SK-N-DZ (cell line): ENCODE data around the gene CD300H.
"Not testable (repeated sequence)": the region's sequence is repeated elsewhere in the genome, so short reads cannot be mapped to it uniquely, and the experiment has no call there.

Source experiments
- DNase-seq: peaks from one replicate; pipeline ENCODE4 v3.0.0-alpha.2; 2015; ENCODE audit warnings: low spot score

CD300H gene

DNA sequence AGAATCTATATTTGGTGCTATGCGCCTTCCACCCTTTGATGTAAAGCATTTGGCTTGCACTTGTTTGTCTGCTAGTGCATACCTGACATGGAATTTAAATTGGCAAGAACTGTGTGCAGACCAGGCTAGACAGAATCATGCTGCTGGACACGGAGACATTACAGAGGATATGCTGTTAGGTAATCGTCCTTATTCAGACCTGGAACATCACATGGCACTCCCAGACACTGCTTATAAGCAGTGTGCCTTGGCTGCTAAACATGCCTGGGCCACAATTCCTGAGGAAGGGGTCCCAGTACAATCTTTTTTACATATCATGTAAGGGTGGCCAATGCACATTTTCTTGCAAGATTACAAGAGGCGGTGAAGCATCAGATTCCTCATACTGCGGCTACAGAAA lies 18.4 kb upstream of the CD300H start:
- DNase-seq: no peak

DNA sequence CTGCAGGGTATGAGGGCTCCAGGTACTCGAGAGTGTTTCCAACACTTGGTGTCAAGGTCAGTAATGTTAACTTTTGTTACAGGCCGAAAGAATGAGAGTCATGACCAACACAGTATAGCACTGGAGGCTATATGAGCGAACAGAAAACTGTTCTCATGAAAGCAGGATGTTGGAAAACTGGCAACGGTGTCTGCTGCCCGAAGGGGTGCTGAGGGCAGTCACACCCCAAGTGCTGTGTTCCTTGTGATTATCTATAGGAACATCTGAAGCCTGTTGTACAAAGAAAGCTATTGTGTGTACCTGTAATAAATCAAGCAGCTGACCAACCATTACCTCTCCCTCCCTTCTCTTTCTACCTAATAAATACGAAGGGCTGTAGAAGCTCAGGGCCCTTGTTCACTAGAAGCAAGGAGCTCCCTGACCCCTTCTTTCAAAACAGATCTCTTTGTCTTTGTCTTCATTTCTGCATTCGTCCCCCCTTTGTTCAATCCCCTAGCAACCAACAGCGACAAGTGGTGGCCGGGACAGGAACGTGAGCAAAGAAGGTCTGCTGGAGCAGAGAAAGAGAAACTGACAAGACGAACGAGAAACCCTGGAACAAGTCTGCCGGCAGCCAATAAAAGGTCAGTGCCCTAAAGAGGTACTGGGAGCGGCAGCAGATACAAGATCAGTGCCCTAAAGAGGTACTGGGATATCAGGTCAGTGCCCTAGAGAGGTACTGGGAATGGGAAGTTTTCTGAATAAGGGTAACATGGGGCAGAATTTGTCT lies 17.2 kb upstream of the CD300H start:
- DNase-seq: no peak

DNA sequence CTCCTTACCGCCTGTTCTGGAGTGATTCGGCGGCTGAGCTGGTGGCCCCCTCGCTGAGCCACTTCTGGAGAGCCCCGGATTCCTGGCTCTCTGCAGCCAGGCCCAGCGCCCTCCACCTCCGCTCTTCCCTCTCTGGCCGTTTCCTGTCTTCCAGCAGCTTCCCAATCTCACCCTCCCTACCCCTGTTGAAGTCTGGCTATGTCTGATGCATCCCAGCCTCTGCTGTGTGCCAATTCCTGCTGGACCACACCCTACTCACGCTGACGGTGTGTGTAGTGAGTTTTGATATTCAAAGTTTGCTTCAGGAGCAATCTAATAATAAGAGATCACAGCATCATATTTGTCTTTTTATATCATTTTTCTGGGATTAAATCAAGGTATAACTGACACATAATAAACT lies 15.3 kb upstream of the CD300H start:
- DNase-seq: no peak

DNA sequence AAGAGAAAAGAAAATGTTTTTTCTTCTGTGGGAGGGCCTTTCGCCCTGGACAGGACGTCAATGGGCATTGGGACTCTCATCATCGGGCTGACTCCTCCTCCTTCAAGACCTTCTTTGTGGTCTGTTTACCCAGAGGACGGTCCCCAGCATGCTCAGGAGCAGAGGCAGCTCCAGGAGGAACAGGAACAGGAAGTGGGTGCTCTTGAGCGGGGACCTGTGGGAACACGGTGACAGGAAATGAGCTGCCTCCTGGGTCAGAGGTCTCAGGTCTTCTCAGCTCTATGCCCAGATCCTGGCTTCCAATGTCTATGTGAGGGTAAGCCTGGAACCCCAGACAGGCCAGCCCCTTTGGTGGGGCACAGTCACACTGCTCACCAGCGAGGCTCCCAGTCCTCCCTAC lies 12.6 kb upstream of the CD300H start:
- no peak for DNase-seq

DNA sequence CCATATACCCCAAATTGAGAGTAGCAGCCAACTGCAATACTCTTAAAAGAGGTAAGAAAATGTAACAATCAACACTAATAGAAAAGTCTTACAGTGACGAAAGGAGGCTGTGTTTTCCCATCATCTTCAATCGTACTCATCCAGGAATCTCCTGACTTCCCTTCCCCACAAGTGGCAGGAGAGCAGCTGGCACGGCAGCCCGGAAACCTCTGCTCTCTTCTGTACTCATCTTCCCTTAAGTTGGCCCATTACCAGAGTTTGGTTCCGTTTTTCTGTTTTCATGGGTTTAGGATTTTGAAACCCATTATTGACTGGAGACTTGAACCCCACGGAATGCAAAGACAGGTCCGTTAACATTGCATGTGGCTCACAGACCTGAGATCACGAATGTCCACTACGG lies 11.7 kb upstream of the CD300H start:
- DNase-seq: no peak

DNA sequence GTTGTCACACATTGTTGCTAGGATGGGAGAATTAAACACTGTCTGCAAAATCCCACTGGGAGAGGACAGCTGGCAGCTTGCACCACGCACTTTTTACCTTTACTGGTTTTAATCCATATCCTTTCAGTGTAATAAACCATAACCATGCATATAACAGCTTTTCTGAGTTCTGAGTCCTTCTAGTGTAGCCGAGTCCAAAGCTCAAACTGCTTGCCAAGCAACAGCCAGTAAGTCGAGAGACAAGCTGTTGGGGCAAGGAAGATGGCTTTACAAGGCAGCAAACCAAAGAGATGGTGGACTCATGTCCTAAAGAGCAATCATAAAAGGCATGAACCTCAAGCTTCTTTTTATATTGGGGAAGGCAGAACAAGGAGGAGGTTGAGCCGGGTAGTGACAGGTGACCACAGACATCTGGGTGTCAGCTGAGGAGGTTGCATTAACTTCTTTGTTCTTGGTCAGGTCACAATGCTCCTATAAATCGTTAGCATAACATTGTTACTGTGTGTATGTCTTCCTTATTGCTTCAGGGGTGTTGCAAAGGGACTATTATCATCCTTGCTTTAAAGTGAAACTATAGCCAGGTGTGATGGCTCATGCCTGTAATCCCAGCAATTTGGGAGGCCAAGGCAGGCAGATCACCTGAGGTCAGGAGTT lies 7.3 kb upstream of the CD300H start:
- DNase-seq: no peak

DNA sequence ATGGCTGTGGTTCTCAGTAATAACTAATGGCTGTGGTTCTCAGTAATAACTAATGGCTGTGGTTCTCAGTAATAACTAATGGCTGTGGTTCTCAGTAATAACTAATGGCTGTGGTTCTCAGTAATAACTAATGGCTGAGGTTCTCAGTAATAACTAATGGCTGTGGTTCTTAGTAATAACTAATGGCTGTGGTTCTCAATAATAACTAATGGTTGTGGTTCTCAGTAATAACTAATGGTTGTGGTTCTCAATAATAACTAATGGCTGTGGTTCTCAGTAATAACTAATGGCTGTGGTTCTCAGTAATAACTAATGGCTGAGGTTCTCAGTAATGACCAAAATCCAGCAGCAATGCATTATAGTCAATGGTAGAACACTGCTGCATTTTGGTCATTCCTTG lies 6.3 kb upstream of the CD300H start:
- DNase-seq: not testable (repeated sequence)

DNA sequence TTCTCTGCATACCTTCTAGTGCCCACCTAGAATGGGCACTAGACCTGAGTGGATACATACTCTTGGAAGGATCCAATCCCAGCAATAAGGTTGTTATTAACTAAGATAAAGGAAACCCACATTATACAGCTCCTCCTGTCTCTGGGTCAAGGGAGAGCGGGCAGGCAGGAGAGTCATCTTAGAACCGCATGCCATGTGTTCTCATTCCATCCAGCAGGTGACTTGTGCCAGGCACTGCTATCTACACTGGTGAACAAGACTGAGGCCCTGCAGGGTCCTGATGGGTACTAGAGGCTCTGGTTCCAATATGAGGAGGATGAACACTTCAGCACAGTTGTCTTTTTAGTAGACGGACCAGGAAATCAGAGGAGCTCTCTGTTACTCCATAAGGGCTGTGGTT lies 5.9 kb upstream of the CD300H start:
- DNase-seq: no peak

DNA sequence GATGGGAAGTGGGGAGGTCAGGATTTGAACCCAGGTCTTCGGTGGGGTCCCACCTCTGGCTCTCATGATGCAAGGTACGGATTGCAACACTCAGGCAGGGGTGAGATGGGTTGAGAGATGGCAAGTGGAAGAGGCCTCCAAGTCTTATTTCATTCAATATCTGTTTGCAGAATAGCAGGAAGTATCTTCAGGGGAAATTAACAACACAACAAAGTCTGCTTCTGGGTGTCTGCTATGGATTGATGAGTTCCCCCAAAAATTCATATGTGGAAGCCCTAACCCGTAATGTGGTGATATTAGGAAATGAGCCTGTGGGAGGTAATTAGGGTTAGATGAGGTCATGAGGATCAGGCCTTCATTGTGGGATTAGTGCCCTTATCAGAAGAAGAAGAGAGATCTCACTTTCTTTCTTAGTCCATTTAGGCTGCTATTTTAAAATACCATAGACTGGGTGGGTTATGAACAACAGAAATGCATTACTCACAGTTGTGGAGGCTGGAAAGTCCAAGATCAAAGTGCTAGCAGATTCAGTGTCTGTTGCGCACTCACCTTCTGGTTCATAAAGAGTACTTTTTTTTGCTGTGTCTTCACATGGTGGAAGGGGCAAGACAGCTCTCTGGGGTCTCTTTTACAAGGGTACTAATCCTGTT lies 4.4 kb upstream of the CD300H start:
- DNase-seq: no peak

DNA sequence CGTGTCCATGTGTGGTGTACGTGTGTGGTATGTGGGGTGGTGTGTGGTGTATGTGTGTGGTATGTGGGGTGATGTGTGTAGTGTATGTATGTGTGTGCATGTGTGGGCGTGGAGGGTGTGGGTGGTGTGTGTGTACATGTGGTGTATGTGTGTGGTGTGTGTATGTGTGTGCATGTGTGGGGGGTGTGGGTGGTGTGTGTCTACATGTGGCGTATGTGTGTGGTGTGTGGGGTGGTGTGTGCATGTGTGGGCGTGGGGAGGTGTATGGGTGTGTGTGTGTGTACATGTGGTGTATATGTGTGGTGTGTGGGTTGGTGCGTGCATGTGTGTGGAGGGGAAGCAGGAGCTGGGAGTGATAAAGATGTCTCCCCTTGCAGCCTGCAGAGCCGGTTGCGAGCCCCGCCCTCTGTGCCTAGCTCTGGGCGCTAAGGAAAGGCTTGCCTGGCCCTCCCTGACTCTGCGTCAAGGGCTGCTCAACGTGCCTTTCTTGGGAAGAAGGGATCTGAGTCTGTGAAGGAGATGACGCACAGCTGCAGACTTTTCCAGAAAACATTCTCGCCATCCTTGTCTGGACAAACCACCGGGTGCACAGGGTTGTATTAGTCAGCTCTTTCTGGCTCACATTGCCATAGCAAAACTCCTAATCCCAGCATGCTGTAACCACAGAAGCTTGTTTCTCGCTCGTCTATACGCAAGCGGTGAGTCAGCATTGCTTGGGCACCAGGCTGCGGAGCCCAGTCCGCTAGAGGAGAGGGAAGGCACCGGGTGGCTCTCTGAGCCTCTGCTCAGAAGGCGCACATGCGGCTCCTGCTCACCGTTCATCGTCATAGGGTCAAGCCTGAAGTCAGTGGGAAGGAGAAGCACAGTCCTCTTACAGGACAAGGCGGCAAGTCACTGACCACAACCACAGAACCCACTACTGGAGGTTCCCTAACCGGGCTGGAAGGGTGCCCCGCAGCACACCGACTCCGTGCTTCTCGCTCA lies 2.0 kb upstream of the CD300H start:
- no peak for DNase-seq

DNA sequence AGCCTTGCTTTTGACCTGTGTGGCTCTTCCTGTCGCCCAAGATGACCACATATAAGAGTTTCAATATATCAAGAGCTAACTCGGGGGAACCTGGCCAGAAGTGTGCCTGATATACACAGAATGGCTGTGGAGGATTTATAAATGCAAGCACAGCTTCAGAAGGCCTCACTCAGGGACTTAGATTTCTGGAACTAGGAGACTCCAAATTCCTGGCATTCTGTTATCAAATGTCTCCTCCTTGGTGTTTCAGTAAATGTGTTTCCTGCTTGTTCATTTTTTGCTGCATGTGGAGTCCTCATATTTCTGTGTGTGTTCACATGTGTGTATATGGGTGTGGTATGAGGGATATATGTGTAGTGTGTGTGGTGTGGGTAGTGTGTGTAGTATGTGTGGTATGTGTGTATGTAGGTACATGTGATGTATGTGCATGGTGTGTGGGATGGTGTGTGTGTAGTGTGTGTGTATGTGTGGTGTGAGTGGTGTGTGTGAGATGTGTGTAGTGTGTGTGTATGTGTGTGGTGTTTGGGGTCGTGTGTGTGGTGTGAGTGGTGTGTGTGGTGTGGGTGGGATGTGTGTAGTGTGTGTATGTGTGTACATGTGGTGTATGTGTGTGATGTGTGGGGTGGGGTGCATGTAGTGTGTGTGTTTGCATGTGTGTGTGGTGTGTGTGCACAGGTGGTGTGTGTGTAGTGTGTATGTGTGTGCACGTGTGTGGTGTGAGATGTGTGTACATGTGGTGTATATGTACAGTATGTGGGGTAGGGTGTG lies 981 bp upstream of the CD300H start:
- DNase-seq: no peak

DNA sequence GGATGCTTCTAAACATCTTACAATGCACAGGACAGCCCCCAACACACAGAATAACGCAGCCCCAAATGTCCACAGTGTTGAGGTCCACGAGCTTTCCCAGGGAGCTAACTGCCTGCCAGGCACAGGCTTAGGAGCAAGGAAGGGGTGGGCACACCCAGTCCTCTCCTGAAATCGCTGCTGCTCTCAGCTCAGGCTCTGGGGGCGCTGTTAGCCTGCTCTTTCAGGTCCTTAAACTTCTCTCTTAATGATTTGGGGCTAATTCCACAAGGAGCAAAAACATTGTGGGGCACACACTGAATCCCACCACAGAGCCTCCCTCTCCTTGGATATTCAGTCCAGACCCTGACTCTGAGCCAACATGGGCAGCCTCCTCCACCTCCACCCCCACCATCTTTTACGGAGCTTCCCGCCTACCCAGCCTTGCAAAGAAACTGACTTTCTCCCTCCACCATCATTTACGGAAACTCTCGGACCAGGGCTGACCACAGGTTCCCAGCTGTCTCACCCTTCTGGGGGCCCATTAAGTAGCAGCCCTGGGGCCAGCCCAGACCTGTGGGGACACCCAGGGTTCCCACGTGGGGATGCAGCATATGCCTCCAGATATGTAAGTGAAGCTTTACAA lies 1.1 kb downstream of the CD300H start:
- peak; percentile 42 for DNase-seq

DNA sequence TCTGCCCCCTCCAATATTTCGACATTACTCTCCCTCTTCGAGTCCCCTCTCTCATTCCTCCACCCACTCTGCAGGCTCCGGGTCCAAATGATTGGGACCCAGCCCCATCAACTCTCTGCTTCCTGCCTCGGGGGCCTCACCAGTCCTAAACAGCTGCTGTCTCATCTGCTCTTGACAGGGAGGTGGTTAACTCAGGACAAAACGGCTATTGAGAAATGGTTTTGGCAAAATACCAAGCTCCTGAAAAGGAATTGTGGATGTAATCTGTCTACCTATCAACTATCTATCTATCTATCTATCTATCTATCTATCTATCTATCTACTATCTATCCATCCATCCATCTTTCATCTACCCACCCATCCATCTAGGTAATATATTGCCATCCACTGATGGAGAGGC lies 2.2 kb downstream of the CD300H start:
- no peak for DNase-seq

DNA sequence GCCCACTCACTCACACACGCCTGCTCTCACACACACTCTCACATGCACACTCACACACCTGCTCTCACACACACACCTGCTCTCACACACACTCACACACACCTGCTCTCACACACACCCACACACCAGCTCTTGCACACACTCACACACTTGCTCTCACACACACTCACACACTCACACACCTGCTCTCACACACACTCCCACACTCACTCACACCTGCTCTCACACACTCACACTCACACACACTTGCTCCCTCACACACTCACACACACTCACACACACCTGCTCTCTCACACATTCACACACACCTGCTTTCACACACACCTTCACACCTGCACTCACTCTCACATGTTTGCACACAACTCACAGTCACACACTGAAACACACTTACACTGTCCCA lies 4.0 kb downstream of the CD300H start:
- DNase-seq: no peak

DNA sequence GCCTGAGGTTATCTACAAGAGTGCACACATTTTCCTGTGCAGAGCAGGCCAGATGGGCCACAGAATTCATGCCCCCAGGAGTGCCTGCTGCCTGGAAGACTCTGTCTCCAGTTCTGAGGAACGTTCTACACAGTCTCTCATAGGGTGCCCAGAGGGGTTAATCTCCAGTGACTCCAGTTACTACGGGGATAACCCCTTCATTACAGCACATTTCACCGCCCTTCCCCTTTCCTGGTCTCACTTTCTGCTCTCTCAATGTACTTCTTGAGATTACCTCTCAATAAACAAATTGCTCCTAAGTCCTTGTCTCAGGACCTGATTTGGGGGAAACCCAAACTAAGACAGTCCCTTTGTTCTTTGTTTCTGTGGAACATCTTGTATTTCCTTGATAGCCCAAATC lies 5.7 kb downstream of the CD300H start:
- no peak for DNase-seq

DNA sequence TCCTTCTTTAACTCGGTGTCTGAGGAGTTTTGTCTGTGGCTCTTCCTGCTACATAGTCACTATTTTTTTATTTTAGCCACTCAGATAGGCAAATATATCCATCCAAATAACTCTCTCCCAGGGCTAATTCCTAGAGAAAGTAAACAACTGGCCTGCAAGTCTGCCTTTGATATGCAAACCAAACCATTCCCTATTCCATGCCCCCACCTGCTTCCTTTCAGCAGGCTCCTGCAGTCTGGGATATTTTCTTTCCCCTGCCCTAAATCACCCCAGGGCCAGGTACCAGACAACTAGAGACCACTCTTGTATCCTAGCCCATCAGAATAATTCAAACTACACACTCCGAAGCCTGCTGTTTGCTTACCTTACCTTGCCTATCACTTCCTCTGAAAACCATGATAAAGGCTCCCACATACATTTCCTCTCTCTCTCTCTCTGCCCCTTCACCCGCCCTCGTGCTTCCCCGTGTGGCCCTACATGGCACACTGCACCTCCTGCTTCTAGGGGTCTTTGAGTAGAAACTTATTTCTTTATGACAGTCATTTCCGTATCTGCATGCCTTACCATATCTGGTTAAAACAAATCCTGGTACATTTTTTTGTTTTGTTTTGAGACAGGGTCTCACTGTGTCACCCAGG lies 8.3 kb downstream of the CD300H start:
- DNase-seq: no peak

DNA sequence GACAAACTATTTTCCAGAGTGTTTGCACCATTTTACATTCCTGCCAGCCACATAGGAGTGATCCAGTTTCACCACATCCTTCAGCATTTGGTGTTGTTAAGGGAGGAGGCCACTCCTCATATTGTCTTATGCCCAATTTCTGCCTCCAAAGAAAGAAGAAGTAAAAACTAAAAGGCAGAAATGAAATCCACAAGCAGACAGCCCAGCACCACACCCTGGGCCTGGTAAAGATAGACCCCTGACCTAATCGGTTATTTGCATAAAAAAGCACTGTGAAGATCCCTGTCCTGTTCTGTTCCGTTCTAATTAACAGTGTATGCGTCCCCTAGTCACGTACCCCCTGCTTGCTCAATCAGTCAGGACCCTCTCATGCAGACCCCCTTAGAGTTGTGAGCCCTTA lies 8.9 kb downstream of the CD300H start:
- not testable (repeated sequence) for DNase-seq

DNA sequence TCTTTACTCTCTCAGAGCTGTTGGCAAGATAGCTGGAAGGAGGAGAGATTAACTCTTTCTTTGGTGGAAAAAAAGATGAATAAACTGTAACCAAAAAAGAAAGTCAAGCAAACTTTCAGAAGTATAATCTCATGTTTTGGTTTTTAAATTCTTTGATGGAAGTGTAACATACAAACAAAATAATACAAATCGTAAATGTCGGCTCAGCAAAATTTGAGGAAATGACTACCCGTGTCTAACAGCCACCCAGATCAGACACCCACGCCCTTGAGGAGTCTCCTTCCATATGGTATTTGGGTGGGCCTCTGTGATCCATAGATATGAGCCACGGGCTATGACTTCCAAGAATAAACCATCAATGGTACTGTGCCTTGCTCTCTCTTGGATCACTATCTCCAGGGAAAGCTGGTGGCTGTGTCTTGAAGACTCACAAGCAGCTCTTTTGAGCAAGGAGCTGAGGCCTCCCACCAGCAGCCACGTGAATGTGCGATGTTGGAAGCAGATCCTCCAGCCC lies 11.8 kb downstream of the CD300H start:
- no peak for DNase-seq

DNA sequence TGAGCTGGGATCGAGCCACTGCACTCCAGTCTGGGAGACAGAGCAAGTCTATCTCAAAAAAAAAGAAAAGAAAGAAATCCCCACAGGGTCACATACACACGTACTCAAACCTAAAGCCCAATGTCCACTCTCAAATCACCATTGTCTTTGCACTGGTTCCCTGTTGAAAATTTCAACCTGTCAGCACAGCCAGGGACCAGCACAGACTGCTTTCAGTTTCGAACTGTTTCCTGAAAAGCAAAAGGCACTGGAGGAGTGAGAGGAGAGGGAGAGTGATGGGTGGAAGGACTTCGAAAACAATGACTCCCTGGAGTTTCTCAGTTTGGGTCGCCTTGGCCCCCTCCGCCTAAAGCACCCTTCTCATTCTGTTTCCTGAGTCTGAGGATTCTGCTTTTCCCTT lies 12.4 kb downstream of the CD300H start:
- DNase-seq: no peak

DNA sequence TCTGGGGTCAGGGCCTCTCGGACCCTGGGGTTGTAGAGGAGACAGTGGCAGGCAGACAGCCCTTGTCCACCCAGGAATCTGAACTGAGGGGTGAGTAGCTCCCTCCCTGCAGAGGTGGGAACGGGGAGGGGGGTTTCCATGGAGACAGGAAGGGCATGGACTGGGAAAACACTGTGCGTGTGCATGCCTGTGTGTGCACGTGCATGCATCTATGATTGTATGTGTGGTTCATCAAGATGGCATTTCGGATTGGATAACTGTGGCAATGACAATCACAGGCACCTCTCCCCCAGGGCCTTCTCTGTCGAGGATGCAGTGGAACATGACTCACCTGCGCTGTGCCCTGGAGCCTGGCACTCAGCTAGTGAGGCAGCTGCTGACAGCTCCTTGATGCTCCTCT lies 15.3 kb downstream of the CD300H start:
- DNase-seq: no peak
